Raji (cell line): ENCODE data around the gene PTPRD.

Experiments
- POLR2A ChIP-seq: IDR thresholded peaks from 2 replicates; pipeline ENCODE4 v1.6.1; 2011; ENCODE audit warnings: low read depth, low read length, control low read depth; ENCODE audit not compliant: insufficient read depth

The PTPRD gene

DNA sequence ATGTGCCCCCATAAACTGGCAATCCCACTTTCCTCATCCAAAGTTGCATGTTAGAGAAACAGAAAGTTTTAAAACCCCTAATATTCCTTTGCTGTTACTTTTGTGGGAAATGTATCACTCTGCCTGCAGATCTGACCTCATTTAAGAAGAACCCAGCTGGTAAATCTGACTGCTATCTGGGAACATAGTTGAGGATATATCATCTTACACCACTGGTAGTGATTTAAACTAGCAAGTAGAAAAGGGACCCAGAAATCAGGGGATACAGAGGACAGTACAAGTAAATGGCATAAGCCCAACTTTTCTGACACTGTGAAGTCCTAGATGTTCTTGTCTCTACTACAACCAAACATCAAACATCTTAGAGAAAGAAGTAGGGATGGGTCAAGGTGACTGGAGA, 1752.7 kb downstream of the PTPRD start:
- TF ChIP-seq POLR2A = no peak

DNA sequence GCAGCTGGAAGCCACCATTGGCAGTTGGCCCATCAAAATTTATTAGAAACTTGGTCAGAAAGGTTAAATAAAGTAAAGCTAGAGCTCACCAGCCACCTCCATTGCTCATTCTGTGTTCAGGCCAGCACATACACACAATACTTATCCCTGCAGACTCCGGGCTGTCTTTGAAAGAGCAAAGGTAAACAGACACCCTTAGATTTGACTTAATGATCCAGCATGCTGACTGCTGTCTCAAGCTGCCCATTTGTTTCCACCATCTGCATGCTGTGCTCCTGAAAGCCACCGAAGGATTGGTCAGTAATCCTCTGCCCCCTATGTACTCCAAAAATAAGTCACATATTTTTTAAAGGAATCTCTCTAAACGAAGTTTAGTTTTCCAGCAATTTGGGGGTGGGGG, 1753.4 kb downstream of the PTPRD start:
- no peak for TF ChIP-seq POLR2A

- TF ChIP-seq POLR2A = no peak
These were observed 1754.1 kb downstream of the PTPRD start for GRCh38 chr9:8858596-8859161.

DNA sequence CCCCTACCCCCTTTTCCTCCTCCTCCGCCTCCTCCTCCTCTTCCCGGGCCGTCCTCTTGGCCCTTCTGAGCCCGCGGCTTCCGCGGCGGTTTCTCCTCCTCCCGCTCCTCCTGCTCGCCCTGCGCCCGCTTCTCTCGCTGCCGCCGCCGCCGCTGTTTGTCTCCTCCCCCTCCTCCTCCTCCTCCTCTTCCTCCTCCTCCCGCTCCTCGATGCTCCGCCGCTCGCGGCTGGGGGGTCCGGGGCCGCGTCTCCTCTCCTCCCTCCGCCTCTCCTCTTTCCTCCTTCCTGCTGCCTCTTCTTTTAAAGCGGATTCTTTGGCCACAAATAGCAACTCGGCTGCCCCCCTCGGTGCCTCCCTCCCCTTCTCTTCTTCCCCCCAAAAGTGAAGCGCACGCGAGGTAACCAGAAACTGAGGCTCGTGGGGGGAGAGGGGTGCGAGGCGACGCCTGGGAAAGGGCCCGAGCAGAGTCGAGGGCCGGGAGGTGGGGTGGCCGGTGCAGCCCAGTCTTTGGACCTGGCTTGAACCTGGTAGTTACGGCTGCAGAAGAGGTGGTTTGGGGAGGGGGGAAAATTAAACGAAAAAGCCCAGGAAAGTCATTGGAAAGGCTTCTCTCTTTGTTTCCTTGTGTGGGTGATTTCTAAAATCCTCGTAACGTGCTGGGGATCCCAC, 1754.7 kb downstream of the PTPRD start:
- TF ChIP-seq POLR2A = no peak

DNA sequence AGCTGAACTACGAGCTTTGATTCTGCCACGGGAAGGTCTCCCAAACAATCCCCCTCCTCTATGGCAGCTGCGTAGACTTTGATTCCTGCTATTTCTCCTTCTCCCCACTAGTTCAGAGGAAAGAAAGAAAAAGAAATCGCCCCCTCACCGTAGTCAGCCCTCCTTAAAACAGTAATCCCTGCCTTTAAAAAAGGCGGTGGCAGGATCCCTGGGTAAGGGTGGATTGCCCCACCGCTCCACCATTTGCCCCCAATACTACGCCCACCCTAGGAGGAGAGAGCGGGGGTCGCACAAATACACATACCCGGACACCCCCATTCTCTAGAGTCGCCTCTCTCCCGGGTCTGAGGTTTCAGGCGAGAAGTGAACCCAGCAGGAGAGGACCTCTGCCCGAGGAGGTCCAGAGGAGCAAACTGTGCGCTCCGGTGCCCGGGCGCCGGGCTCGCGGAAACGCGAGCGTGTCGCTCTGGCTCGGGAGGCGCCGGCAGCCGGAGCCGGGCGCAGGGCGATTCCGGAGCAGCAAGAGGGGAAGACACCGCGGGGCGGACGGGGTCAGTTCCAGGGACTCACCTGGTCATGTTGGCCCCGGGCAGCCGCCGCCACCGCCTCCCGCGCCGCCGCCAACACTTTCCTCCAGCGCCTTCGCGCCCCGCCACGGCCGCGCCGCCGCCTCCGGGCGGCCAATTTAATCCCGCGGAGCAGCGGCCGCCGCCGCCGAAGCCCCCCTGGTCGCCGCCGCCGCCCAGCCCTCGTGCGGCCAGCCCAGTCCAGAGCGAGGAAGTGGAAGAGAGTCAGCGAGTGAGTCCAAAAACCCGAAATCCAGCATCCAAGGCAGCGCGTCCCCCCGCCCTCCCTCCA, 1755.5 kb downstream of the PTPRD start:
- TF ChIP-seq POLR2A = no peak

DNA sequence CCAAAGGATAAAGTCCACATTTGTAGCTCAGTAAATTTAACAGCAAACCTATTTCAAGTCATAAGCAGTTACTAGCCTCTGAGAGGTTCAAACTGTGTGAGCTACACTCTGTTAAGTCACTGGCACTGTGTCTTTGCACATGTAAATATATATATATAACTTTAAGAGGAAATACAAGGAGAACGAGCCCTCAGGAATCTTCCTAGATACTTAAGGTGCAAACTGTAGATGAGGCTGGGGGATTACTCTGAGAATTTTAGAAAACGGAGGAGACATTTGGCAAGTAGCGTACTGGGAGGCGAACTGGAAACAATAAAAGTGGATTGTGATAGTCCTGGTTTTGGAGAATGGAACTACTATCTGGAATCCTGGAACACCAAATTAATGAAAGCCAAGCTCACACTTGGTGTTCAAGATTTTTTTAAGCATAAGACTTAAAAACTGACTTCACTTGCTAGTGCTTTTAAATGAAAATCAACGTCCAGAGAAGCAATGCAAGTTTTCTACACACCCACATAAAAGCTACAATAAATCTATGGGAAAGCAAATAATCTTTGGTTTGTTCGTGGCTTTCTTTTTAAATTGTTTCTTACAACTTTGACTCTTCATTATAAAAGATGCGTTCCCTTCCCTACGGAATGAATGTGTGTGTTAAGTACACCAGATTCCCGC, 1756.3 kb downstream of the PTPRD start:
- no peak for TF ChIP-seq POLR2A

DNA sequence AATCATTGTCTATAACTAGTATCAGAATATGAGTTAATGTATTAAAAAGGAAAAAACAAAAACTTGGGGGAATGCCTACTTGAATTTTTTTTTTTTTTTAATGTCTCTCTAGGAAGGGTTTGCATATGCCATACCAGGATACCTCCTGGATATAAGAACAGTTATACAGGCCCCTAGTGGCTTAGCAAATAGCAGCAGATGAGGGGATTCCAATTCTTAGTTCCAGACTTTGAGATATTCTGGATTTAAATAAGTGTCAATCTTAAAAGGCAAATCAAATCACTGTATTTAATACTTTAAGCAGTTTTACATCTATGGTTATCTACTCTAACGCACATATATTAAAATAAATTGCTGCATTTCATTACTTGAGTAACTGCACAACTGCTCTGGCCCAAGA, 1757.8 kb downstream of the PTPRD start:
- no peak for TF ChIP-seq POLR2A

DNA sequence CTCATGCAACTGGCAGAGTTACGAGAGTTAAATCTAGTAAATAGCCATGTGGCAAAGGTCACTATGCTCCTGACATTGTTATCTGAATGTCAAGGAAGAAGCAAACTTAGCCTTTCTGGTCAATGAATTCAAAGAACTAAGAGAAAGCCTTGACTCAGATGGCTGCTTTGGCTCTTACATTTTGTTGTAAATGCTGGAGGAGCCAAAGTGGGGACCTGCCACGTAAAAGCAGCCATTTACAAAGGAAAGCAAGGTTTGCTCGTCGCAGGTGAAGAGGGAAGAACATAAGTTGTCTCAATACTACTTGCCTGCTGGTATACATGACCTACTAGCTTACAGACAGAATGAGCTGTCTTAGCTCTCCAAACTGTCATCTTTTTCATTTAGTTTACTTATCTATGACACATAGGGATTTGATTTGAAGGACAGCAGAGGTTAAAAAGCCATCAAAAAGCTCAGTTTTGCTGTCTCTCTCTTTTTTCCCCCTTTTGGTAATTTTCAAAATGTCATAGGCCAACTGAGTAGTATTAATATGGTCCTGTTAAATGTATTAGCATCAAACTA, 1760.4 kb downstream of the PTPRD start:
- TF ChIP-seq POLR2A = no peak

DNA sequence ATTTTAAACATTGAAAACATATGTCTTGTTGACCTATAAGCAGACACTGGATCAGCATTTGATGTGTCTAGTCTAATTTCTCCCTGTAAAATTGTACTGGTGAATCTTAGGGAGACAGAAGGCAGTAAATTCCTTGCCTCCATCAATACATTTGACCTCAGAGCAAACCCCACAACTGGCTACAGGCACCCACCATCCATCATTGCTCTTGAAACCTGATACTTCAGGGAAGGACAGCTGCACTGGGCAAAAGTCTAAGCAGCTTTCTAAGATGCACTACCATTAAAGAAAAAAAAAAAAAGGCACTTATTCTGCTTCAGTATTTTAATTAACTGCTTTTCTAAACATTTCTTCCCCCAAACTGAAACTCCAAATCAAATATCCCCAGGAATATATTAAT, 1761.9 kb downstream of the PTPRD start:
- TF ChIP-seq POLR2A = no peak

- no peak for TF ChIP-seq POLR2A
These were observed 1767.0 kb downstream of the PTPRD start for GRCh38 chr9:8845808-8846207.

- TF ChIP-seq POLR2A = no peak
These were observed 1767.4 kb downstream of the PTPRD start for GRCh38 chr9:8845376-8845775.

- no peak for TF ChIP-seq POLR2A
These were observed 1768.3 kb downstream of the PTPRD start for GRCh38 chr9:8844549-8844948.

DNA sequence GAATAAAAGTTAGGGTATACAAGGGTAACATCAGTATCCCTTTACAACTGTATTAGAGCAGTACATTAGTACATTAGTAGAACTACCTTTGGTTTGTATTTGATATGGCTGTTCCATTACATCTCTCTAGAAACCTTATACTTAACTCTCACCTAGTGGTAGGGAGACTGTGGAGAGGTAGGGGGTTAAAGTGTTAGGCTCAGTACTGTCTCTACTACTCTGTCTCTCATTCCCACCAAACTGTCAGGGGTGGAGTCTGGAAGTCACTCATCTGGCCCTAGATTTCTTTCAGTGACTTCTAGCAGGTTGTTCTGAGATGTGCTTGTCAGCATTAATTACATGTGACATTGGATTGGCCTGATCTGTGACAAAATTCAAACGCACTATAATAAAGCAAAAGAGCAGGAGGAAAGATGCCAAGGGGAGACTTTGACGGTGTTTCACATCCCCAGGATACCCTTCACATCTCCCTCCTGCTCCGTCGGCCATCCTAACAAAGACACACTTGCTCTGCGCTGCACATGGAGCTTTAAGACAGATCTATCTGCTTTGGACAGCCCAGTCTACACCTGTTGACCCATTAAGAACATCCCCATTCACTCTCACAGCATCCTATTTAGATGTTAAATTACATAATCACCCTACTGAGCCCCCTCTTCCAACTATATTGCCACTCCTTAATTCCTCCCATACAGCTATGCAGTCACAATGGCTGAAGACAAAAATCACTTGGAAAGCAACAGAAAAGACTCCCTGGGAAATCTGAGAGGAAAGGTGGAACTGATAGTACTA, 1770.2 kb downstream of the PTPRD start:
- no peak for TF ChIP-seq POLR2A

- no peak for TF ChIP-seq POLR2A
These were observed 1774.7 kb downstream of the PTPRD start for GRCh38 chr9:8838136-8838535.
